Loucy (cell line): ENCODE measurements around the gene XKR7.

Source experiments
- H2AFZ ChIP-seq: fragments of 200-600 bp; sonication (generic); 2 replicates; pipeline ENCODE4 v1.6.0; 2016; ENCODE audit warnings: antibody characterized with exemption, mild to moderate bottlenecking, low read length, moderate library complexity
- H3F3A ChIP-seq: fragments of 200-600 bp; 2 replicates; pipeline ENCODE4 v1.6.0; 2016; ENCODE audit warnings: antibody characterized with exemption, low read depth, mild to moderate bottlenecking
- H3K27me3 ChIP-seq: fragments of 200-600 bp; sonication (generic); 2 replicates; pipeline ENCODE4 v1.6.1; 2014; ENCODE audit warnings: low read length, mild to moderate bottlenecking; ENCODE audit not compliant: insufficient read depth, poor library complexity, severe bottlenecking
- H3K36me3 ChIP-seq: fragments of 200-600 bp; sonication (generic); 2 replicates; pipeline ENCODE4 v1.6.1; 2016; ENCODE audit warnings: low read length; ENCODE audit not compliant: insufficient read depth
- H3K4me1 ChIP-seq: fragments of 200-600 bp; sonication (generic); 2 replicates; pipeline ENCODE4 v1.5.1; 2014; ENCODE audit warnings: low read length, mild to moderate bottlenecking; ENCODE audit not compliant: insufficient read depth, poor library complexity, severe bottlenecking
- H3K4me2 ChIP-seq: fragments of 200-600 bp; sonication (generic); 2 replicates; pipeline ENCODE4 v1.6.0; 2014; ENCODE audit warnings: antibody characterized with exemption, low read length, low read depth, mild to moderate bottlenecking; ENCODE audit not compliant: poor library complexity, severe bottlenecking
- H3K4me3 ChIP-seq: fragments of 200-600 bp; sonication (generic); 2 replicates; pipeline ENCODE4 v1.5.1; 2014; ENCODE audit warnings: low read length, mild to moderate bottlenecking, mixed read lengths; ENCODE audit not compliant: poor library complexity, severe bottlenecking
- H3K79me2 ChIP-seq: fragments of 200-600 bp; sonication (generic); 2 replicates; pipeline ENCODE4 v1.6.1; 2014; ENCODE audit warnings: low read length; ENCODE audit not compliant: insufficient read depth
- H3K9ac ChIP-seq: fragments of 200-600 bp; sonication (generic); 2 replicates; pipeline ENCODE4 v1.6.0; 2014; ENCODE audit warnings: mild to moderate bottlenecking, low read depth, low read length, moderate library complexity; ENCODE audit not compliant: poor library complexity, severe bottlenecking
- H3K9me2 ChIP-seq: fragments of 200-600 bp; sonication (generic); replicated peaks from 2 replicates; pipeline ENCODE4 v1.6.1; 2016; ENCODE audit warnings: low read depth, low read length, mixed read lengths
- H3K9me3 ChIP-seq: fragments of 200-600 bp; sonication (generic); 2 replicates; pipeline ENCODE4 v1.6.1; 2014; ENCODE audit warnings: mild to moderate bottlenecking, antibody characterized with exemption, low read length, low read depth; ENCODE audit not compliant: insufficient read depth
- H4K20me1 ChIP-seq: fragments of 200-600 bp; sonication (generic); 2 replicates; pipeline ENCODE4 v1.6.0; 2014; ENCODE audit warnings: antibody characterized with exemption, low read length, mild to moderate bottlenecking; ENCODE audit not compliant: insufficient read depth, poor library complexity, severe bottlenecking
- EZH2phosphoT487 ChIP-seq: fragments of 200-600 bp; IDR thresholded peaks from 2 replicates; pipeline ENCODE4 v1.6.1; 2018; ENCODE audit warnings: antibody characterized with exemption, mild to moderate bottlenecking, moderate library complexity, borderline replicate concordance
- TF ChIP-seq, protein P1 (sequence below): fragments of 200-600 bp; sonication (generic); conservative IDR thresholded peaks from 2 replicates; pipeline ENCODE4 v1.5.1; 2014; ENCODE audit warnings: mild to moderate bottlenecking, antibody characterized with exemption, low read length

Gene XKR7

DNA sequence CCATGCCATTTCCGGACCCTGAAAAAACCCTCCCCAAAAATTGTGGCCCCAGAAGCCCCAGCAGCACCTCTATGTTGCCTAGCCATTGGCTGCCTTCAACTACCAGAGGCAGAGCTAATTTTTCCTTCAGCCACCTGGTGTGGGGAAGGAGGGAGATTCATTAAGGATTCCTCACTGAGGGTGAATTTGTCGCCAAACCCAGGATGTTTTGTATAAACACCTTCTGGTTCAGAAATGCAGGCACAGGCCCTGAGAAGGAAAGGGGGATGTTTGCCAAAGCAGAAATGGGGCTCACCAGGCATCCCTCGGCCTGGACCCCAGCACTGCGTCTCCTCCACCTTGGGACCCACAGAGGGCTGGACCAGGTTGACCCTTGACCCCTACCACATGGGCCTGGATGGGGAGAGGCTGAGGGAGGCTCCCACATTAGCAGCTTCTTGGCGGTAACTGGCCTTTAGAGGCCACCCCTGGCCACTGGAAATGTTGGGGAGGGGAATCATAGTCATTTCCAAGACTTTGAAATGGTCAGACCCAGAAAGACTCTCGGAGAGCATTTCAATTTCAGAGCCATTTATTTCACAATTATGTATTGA, 14.3 kb upstream of the XKR7 start:
- Histone ChIP-seq H3K9me2 (no peaks in the 10 kb centered on the region), H3K4me1 (peaks cover 27% of the 10 kb centered on the region), H3K9me3 (no peaks in the 10 kb centered on the region), H3K27me3 (no peaks in the 10 kb centered on the region), H3F3A (no peaks in the 10 kb centered on the region), H3K4me3 (no peak overlapping the region), H3K4me2 (no peak overlapping the region), H3K79me2 (peaks cover 31% of the 10 kb centered on the region), H3K9ac (no peak overlapping the region), H2AFZ (no peak overlapping the region), H3K36me3 (peaks cover 4% of the 10 kb centered on the region; the same call in 1 of the 2 replicates), H4K20me1 (peaks cover 21% of the 10 kb centered on the region)
- TF ChIP-seq EZH2phosphoT487 = no peak
- TF ChIP-seq, protein P1, sequence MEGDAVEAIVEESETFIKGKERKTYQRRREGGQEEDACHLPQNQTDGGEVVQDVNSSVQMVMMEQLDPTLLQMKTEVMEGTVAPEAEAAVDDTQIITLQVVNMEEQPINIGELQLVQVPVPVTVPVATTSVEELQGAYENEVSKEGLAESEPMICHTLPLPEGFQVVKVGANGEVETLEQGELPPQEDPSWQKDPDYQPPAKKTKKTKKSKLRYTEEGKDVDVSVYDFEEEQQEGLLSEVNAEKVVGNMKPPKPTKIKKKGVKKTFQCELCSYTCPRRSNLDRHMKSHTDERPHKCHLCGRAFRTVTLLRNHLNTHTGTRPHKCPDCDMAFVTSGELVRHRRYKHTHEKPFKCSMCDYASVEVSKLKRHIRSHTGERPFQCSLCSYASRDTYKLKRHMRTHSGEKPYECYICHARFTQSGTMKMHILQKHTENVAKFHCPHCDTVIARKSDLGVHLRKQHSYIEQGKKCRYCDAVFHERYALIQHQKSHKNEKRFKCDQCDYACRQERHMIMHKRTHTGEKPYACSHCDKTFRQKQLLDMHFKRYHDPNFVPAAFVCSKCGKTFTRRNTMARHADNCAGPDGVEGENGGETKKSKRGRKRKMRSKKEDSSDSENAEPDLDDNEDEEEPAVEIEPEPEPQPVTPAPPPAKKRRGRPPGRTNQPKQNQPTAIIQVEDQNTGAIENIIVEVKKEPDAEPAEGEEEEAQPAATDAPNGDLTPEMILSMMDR = no peak

DNA sequence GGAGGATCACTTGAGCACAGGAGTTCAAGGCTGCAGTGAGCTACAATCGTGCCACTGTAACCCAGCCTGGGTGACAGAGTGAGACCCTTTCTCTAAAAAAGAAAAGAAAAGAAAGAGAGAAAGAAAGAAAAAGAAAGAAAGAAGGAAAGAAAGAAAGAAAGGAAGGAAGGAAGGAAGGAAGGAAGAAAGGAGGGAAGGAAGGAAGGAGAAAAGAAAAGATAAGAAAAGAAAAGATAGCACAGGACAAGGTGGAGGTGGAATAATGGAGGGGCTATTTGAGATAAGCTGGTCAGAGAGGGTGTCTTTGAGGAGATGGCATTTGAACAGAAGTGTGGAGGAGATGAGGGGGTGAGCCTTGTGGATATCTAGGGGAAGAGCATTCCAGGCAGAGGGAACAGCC, 13.5 kb upstream of the XKR7 start:
- Histone ChIP-seq H2AFZ (no peak overlapping the region), H3K9me2 (no peaks in the 10 kb centered on the region), H3K27me3 (no peaks in the 10 kb centered on the region), H3K79me2 (peaks cover 23% of the 10 kb centered on the region), H4K20me1 (peaks cover 20% of the 10 kb centered on the region), H3F3A (no peaks in the 10 kb centered on the region), H3K4me1 (peaks cover 27% of the 10 kb centered on the region), H3K4me3 (no peak overlapping the region), H3K9me3 (no peaks in the 10 kb centered on the region), H3K36me3 (no peaks in the 10 kb centered on the region; the same call in 1 of the 2 replicates), H3K4me2 (no peak overlapping the region), H3K9ac (no peak overlapping the region)
- TF ChIP-seq, protein P1 = no peak
- no peak for TF ChIP-seq EZH2phosphoT487

DNA sequence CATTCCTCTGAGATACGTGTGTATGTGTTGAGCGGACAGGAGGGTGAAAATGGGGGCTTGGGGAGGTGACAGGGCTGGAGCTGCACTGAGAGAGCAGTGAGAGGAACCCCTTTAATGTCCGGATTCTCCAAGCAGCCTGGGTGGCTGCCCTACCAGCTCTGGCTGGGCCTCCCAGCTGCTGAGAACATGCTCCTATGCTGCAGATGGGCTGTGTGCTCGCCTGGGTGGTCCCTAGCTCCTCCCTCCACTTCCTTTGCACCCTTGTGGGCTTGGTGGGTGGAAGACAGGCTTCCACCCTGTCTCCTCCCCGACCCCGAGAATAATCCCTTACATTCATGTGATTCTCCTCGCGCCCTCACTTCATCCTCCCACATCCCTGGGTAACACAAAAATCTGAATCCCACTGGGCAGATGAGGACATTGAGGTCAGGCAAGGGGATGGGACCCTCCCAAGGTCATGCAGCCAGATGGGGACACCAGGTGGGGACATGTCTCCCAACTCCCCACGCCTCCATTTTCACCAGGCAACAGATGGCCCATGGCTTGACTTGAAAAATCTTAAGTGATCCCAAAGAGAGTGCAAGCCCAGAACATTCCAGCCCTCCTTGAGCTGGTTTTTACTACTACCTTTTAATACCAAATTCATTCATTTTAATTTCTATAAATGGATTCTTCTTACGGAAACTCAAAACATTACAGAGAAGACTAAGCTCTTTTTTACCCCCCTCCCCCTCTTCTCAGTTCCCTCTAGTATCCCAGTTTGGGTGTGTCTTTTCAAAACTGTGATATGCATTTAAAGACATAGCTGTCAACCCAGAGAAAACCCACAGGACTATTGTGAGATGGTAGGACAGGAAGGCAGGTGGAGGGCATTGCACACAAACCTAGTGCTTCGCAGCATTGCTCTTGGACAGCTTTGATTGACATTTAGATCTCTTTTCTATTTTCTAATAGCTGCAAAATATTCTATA, 11.1 kb upstream of the XKR7 start:
- H3F3A ChIP-seq = no peaks in the 10 kb centered on the region
- H2AFZ ChIP-seq = no peak overlapping the region; the same call in 1 of the 2 replicates
- H3K4me2 ChIP-seq = no peak overlapping the region
- H3K9me2 ChIP-seq = no peaks in the 10 kb centered on the region
- H3K36me3 ChIP-seq = no peaks in the 10 kb centered on the region
- H3K9me3 ChIP-seq = no peaks in the 10 kb centered on the region
- no peaks in the 10 kb centered on the region for H3K27me3 ChIP-seq
- H3K4me3 ChIP-seq = no peak overlapping the region
- no peaks in the 10 kb centered on the region for H3K79me2 ChIP-seq
- no peaks in the 10 kb centered on the region for H4K20me1 ChIP-seq
- peaks cover 8% of the 10 kb centered on the region for H3K4me1 ChIP-seq
- no peak for TF ChIP-seq EZH2phosphoT487
- TF ChIP-seq, protein P1 = no peak
- H3K9ac ChIP-seq = no peak overlapping the region
